Measurements from ENCODE around the gene SPTAN1.

- TF ChIP-seq CTCF (IDR thresholded peaks at IDR 0.05) (peak in 2 of 7 experiments; percentile 9 to 12), POLR2A (IDR thresholded peaks at IDR 0.05) (no peak)
Measured at GRCh38 chr9:128558431-128559310, 6.3 kb downstream of the SPTAN1 start.
